ENCODE data around the gene TLX1. TPM values are rescaled to one million over a fixed set of nuclear protein-coding genes. Genes with fewer than 3 reads are reported as not detected.

Gene TLX1
- polyA plus RNA-seq, 1 donor, result 0.57 TPM

DNA sequence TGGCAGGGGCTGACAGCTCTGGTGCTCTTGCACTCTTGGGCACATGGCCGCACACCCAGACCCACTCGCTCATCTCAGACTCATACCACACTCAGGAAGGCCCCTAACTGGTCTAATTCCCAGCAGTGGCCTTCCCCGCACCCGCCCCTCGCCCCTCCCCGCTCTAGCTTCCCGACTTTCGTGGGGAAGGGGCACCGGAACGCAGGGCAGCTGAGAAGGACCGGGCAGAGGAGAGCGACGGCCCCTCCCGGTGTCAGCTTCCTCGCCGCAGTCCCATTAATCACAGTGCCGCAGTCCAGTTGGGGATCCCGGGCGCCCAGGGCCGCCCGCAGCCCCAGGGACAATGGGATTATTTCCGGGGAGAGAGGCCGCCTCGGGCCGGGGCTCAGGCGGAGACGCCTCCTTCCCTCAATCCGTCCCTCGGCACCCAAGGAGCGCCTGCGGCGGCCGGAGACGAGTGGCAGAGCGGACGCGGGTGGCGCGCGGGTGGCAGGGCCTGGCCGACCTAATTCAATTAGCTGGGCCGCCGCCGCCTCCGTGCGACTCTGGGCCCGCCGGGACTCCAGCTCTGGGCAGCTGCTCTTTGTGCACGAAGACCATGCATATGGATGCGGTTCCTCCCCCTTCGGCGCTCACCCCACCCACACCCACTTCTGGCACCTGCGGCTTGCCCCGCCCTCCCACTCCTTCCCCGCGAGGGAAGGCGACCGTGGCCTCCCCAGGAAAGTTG lies 7.8 kb upstream of the TLX1 start:
- WGBS (ENCODE audit: insufficient coverage, low lambda C conversion rate), result no CpG with 5 or more reads among the region's 58 CpGs
- Histone ChIP-seq H3K27me3 (ENCODE audit: control insufficient read depth, insufficient read depth, low read length) (peaks cover 92% of the 10 kb centered on the region), H3K4me1 (ENCODE audit: control insufficient read depth, insufficient read depth, low read length) (peaks cover 15% of the 10 kb centered on the region), H3K27ac (ENCODE audit: low read length) (no peak overlapping the region), H3K4me3 (ENCODE audit: low read length) (no peak overlapping the region), H3K36me3 (ENCODE audit: control insufficient read depth, insufficient read depth, low read length) (no peaks in the 10 kb centered on the region), H3K9me3 (ENCODE audit: control insufficient read depth, low read depth, low read length) (peaks cover 2% of the 10 kb centered on the region)
- DNase-seq, result no peak

DNA sequence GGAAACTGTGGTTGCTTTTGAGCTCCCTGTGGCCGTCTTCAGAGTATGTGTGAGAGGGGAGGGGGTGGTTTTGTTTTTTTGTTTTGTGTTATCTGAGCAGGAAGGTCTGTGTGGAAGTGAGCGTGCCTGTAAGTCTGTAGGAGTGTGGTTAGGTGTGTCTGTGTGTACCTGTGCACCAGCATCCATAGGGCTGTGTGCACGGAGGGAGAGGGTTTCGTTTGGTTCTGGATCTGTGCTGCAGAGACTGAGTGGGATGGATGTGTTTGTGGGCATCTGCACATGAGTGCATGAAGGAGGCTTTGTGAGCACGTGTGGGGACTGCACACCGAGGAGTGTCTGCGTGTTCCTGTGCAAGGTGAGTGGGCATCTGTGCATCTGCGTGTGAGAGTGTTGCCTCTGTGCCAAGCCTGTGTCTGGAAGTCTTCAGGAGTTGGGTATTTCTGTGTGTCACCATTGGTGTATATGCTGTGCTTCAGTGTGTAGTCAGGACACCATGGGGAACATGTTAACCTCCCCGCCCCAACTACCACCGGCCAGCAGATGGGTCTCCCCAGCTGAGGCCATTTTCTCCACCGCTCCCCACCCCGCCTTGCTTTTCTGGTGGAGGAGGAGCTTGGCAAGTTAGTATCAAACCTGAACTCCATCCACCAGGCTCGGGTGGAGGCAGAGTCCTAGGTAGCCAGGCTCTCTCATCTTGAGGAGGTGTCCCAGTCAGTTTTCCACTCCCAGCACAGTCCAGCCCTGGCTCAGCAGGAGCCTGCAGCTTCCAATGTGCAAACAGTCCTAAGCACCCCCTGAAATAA lies 7.1 kb upstream of the TLX1 start:
- Histone ChIP-seq H3K27ac (ENCODE audit: low read length) (no peak overlapping the region), H3K4me3 (ENCODE audit: low read length) (no peak overlapping the region), H3K4me1 (ENCODE audit: control insufficient read depth, insufficient read depth, low read length) (peaks cover 15% of the 10 kb centered on the region), H3K27me3 (ENCODE audit: control insufficient read depth, insufficient read depth, low read length) (peaks cover 97% of the 10 kb centered on the region), H3K36me3 (ENCODE audit: control insufficient read depth, insufficient read depth, low read length) (no peaks in the 10 kb centered on the region), H3K9me3 (ENCODE audit: control insufficient read depth, low read depth, low read length) (peaks cover 2% of the 10 kb centered on the region)
- WGBS (ENCODE audit: insufficient coverage, low lambda C conversion rate), result no CpG with 5 or more reads among the region's 13 CpGs
- DNase-seq, result no peak

DNA sequence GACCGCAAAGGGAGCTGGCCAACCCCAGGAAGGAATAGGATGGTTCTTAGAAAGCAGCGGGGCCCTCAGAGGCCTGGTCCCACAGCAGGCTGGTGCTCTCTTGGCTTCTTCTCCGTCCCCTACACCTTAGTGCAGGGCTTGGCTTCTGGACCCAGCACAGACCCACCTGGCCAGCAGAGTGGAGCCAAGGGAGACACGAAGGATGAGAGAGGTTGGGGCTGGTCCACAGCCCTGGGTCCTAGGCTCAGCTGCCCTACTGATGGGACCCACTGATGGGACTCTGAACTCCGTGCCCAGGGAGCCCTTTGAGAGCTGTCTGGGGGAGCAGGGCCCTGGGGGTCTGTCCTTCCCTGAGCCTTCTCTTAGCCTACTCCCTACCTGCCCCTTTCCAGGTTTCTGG lies 6.2 kb upstream of the TLX1 start:
- Histone ChIP-seq H3K36me3 (ENCODE audit: control insufficient read depth, insufficient read depth, low read length) (no peaks in the 10 kb centered on the region), H3K4me1 (ENCODE audit: control insufficient read depth, insufficient read depth, low read length) (peaks cover 15% of the 10 kb centered on the region), H3K27ac (ENCODE audit: low read length) (no peak overlapping the region), H3K9me3 (ENCODE audit: control insufficient read depth, low read depth, low read length) (peaks cover 2% of the 10 kb centered on the region), H3K27me3 (ENCODE audit: control insufficient read depth, insufficient read depth, low read length) (peaks cover 97% of the 10 kb centered on the region), H3K4me3 (ENCODE audit: low read length) (no peak overlapping the region)
- WGBS (ENCODE audit: insufficient coverage, low lambda C conversion rate), result no CpG with 5 or more reads among the region's 5 CpGs
- no peak for DNase-seq

DNA sequence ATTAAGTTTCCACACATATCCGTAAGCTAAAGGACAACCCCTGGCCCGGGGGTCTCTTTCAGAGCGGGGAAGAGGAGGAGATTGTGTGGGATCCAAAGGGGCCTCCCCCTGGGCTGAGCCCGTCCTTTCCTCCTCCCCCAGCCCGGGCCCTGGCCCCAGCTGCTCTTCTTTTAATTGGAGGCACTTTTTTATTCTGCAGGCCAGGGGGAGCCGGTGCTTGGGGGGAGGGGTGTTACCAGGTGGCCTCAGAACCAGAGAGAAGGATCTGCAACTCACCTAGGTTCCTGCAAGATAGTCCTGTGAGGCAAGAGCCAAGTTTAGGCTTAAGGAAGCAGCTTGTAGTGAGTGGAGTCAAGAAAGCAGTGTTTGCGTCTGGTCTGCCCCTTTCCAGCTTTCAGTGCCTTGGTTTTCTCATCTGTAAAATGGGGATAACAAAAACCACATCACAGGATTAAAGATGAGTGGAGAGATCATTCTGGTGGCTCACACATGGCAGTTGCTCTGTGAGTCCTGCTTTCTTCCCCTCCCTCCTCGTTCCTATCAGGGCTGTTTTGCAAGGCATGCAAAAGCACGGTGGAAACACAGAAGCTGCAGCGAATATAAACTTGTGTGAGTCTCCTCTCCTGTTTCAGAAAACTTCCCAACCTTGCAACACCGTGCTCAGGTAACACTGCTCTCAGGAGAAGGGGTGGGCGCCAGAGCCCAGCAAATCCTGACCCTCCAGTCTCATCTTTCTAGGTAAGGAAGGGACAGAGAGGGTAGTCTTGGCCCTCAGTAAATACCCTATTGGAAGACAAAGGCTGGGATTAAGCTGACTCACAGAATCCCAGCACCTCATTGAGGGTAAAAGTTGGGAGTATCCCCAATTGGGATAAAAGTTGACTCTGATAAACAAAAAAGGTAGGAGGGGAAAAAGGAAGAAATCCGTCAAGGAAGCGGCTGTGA lies 4.1 kb upstream of the TLX1 start:
- Histone ChIP-seq H3K9me3 (ENCODE audit: control insufficient read depth, low read depth, low read length) (no peaks in the 10 kb centered on the region), H3K36me3 (ENCODE audit: control insufficient read depth, insufficient read depth, low read length) (no peaks in the 10 kb centered on the region), H3K4me3 (ENCODE audit: low read length) (no peak overlapping the region), H3K4me1 (ENCODE audit: control insufficient read depth, insufficient read depth, low read length) (peaks cover 5% of the 10 kb centered on the region), H3K27me3 (ENCODE audit: control insufficient read depth, insufficient read depth, low read length) (peaks cover 98% of the 10 kb centered on the region), H3K27ac (ENCODE audit: low read length) (no peak overlapping the region)
- no CpG with 5 or more reads among the region's 14 CpGs for WGBS (ENCODE audit: insufficient coverage, low lambda C conversion rate)
- DNase-seq, result no peak

DNA sequence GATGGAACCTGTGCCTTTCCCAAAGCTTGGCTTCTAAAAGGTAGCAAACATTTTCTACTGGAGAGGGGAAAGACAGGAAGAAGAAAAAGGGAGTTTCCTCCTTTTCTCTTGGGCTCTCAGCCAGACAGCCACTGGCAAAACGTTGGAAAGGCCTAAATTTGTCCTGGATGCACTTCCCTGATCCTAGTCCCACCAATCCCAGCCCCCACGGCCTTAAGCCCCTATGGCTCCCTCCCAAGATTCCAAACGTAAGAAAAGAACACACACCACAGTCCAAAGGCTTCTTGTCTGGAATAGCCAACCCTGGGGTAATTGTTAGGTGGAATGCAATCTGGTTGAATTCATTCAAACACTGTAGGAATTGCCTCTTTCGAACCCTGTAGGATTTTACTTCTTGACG lies 959 bp upstream of the TLX1 start:
- WGBS (ENCODE audit: insufficient coverage, low lambda C conversion rate), result no CpG with 5 or more reads among the region's 5 CpGs
- Histone ChIP-seq H3K4me1 (ENCODE audit: control insufficient read depth, insufficient read depth, low read length) (no peaks in the 10 kb centered on the region), H3K27me3 (ENCODE audit: control insufficient read depth, insufficient read depth, low read length) (peaks cover 98% of the 10 kb centered on the region), H3K36me3 (ENCODE audit: control insufficient read depth, insufficient read depth, low read length) (no peaks in the 10 kb centered on the region), H3K4me3 (ENCODE audit: low read length) (no peak overlapping the region), H3K9me3 (ENCODE audit: control insufficient read depth, low read depth, low read length) (peaks cover 11% of the 10 kb centered on the region), H3K27ac (ENCODE audit: low read length) (no peak overlapping the region)
- no peak for DNase-seq

DNA sequence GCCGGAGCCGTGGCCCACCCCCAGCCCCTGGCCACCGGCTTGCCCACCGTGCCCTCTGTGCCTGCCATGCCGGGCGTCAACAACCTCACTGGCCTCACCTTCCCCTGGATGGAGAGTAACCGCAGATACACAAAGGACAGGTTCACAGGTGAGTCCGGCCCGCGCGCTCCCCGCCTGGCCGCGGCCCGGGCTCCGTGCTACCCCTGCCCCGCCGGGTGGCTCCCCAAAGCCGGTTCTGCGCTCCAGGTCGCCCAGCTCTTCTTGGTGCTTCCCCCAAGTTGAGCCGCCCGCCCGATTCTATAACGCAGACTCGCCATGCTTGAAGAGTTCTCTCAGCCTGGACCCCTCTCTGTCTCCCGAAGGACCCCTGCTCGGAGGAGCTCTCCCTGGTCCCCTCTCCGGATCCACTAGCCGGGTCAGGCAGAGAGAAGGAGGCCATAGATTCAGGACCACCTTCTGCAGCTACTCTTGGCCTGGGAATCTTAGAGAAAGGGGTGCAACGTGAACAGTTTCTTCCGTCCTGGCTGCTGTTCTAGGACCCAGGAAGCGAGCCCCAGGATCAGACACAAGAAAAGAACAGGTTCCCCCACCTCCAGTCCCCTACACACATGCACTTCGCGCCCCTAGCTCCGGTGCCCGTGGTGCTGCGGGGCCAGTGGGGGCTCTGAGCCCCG lies 999 bp downstream of the TLX1 start:
- Histone ChIP-seq H3K27me3 (ENCODE audit: control insufficient read depth, insufficient read depth, low read length) (peaks cover 98% of the 10 kb centered on the region), H3K4me3 (ENCODE audit: low read length) (no peak overlapping the region), H3K4me1 (ENCODE audit: control insufficient read depth, insufficient read depth, low read length) (no peaks in the 10 kb centered on the region), H3K27ac (ENCODE audit: low read length) (no peak overlapping the region), H3K9me3 (ENCODE audit: control insufficient read depth, low read depth, low read length) (peaks cover 11% of the 10 kb centered on the region), H3K36me3 (ENCODE audit: control insufficient read depth, insufficient read depth, low read length) (no peaks in the 10 kb centered on the region)
- no CpG with 5 or more reads among the region's 39 CpGs for WGBS (ENCODE audit: insufficient coverage, low lambda C conversion rate)
- DNase-seq, result no peak

DNA sequence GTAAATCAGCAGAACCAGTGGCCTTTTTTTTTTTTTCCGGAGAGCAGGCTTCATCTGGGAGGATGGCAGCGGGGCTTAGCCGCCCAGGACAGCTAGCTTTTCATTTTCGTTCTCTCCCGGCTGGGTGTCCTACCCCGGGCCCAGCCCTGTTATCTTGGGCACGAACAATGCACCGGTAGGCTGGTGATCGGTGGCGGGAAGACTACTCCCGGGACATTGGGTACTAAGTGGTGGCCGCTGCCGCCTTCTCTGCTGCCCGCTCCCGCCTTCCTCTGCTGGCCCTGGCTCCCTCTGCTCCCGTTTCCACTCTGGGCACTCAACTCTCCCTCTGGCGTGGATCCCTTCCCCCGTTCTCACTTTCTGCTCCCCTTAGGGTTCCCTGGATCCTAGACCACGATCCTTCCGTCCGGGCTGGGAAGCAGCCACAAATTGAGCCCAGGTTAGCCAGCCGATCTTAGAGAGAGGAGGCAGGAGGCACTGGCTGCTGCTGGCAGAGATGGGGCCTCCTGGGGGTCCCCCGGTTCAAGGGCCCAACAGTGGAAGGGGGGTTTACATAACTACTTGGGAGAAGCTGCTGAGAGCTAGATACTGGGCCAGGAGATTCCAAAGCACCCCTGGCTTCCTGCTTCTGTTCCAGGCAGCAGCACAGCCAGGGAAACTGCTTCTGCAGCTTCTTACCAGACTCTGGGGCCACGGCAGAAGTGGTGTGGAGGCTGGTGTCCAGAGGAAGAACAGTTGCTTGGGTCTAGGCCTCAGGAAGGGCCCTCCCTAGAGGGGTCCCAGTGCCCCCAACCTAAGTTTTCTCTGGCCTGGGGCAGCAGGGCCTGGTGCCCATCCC lies 1.8 kb downstream of the TLX1 start:
- Histone ChIP-seq H3K27ac (ENCODE audit: low read length) (no peak overlapping the region), H3K4me1 (ENCODE audit: control insufficient read depth, insufficient read depth, low read length) (no peaks in the 10 kb centered on the region), H3K4me3 (ENCODE audit: low read length) (no peak overlapping the region), H3K9me3 (ENCODE audit: control insufficient read depth, low read depth, low read length) (peaks cover 11% of the 10 kb centered on the region), H3K27me3 (ENCODE audit: control insufficient read depth, insufficient read depth, low read length) (peaks cover 98% of the 10 kb centered on the region), H3K36me3 (ENCODE audit: control insufficient read depth, insufficient read depth, low read length) (no peaks in the 10 kb centered on the region)
- no peak for DNase-seq
- WGBS (ENCODE audit: insufficient coverage, low lambda C conversion rate), result no CpG with 5 or more reads among the region's 24 CpGs

DNA sequence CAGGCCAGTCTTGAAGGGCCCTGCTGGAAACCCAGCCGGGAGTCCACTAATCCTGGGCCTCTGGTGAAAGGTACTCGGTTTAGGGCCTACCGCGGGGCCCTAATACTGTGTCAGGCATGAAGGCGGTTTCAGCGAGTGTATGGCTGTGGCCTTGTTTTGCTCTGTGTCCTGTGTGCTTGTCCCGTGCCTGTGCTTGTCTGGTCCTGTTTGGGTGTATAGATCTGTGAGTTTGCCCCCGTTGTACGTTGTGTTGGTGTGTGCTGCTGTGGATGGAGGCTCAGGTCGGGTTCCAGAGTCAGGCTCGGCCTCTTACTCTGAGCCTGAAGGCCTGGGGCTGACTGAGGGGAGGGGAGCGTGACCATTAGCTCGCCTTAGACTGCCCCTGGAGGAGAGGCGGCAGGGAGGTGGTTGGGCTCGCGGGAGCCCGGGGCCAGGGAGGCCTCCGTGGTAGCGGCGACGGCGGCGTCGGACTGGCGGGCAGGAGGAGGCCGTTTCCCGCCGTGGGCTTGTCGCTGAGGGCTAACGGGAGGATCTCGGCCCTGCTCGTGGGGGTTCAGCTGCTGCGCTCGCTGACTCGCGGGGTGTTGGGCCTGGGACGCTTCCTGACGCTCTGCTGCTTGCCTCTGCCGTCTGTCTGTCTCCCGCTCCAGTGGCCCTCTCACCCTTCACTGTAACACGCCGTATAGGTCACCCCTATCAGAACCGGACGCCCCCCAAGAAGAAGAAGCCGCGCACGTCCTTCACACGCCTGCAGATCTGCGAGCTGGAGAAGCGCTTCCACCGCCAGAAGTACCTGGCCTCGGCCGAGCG lies 2.6 kb downstream of the TLX1 start:
- WGBS (ENCODE audit: insufficient coverage, low lambda C conversion rate), result no CpG with 5 or more reads among the region's 54 CpGs
- Histone ChIP-seq H3K27me3 (ENCODE audit: control insufficient read depth, insufficient read depth, low read length) (peaks cover 98% of the 10 kb centered on the region), H3K9me3 (ENCODE audit: control insufficient read depth, low read depth, low read length) (peaks cover 11% of the 10 kb centered on the region), H3K27ac (ENCODE audit: low read length) (no peak overlapping the region), H3K4me1 (ENCODE audit: control insufficient read depth, insufficient read depth, low read length) (no peaks in the 10 kb centered on the region), H3K4me3 (ENCODE audit: low read length) (no peak overlapping the region), H3K36me3 (ENCODE audit: control insufficient read depth, insufficient read depth, low read length) (no peaks in the 10 kb centered on the region)
- DNase-seq, result no peak
